Effector CD8-positive, alpha-beta T cell (primary cell): ENCODE data around the gene XRCC1.
A peak's percentile ranks its signal among the peaks of the same experiment; 100 is the strongest.
"Not testable (repeated sequence)": the region's sequence is repeated elsewhere in the genome, so short reads cannot be mapped to it uniquely, and the experiment has no call there.

ENCODE experiments used
- DNase-seq: peaks from one replicate; lab custom pipeline; 2025; lab: John Stamatoyannopoulos, UW

The XRCC1 gene

DNA sequence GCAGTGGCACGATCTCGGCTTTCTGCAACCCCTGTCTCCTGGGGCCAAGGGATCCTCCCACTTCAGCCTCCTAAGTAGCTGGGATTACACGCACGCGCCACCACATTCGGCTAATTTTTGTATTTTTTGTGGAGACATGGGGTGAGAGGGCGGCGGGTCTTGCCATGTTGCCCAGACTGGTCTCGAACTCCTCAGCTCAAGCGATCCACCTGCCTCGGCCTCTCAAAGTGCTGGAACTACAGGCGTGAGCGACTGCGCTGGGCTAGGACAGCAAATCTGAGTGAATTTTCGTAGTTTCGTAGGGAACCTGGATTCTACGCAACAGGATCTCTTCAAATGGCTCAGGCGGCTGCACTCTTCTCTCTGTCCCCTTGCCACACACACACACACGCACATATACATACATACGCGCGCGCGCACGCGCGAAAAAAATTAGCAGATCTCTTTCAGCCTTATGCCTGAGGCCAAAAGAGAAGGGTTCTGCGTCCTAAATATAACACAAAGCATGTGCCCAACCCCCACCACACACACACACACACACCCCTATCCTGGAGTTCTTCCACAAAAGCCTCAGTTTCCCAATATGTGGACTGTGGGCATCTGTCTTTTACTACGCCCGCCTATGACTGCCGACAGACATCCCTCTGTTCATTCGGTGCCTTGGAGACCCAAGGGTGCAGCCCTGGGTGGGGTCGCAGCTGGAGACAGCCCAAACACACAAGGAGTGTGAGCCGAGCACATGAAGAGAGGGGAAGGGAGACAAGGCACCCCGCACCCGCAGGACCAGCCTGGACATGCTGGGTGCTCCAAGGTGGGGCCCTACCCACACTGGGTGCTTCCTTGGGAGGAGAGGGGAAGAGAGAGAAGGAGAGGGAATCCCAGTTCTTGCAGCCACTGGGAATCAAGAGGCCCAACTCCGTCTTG is 890 bp upstream of the XRCC1 start:
- no peak for DNase-seq

GRCh38 chr19:43574424-43575155 is 737 bp downstream of the XRCC1 start:
- no peak for DNase-seq

- no peak for DNase-seq
Measured at GRCh38 chr19:43572171-43572588, 3.1 kb downstream of the XRCC1 start.

DNA sequence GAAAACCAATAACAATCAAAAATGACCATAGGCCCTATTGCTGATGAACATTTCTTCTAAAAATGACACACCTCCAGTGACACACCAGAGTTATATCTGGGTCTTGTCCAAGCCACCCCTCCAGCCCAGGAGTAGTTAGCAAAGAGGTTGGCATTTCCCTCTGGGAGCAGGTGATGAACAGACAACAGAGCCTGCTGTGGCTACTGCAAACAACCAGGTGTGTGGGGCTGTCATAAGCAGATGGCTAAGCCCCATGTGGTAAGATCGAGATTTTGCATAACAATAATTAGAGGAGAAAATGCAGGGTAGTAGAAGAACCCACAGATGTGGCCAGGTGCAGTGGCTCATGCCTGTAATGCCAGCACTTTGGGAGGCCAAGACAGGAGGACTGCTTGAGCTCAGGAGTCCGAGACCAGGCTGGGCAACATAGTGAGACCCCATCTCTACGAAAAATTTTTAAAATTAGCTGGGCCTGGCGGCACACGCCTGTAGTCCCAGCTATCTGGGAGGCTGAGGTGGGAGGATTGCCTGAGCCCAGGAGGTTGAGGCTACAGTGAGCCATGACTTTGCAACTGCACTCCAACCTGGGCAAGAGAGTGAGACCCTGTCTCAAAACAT is 5.0 kb downstream of the XRCC1 start:
- DNase-seq: no peak

DNA sequence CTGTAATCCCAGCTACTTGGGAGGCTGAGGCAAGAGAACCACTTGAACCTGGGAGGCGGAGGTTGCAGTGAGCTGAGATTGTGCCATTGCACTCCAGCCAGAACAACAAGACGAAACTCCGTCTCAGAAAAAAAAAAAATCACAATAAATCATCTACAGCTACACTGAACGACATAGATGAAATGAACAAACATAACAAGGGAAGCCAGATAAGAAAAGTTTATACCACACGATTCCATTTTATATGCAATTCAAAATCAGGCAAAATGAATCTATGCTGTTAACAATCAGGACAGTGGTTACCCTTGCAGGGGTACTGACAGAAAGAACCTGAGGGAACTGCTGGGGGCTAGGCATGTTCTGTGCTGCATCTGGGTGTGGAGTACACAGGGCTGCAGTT is 5.7 kb downstream of the XRCC1 start:
- no peak for DNase-seq

GRCh38 chr19:43564800-43565199 is 10.5 kb downstream of the XRCC1 start:
- no peak for DNase-seq

GRCh38 chr19:43563816-43564457 is 11.4 kb downstream of the XRCC1 start:
- no peak for DNase-seq

DNA sequence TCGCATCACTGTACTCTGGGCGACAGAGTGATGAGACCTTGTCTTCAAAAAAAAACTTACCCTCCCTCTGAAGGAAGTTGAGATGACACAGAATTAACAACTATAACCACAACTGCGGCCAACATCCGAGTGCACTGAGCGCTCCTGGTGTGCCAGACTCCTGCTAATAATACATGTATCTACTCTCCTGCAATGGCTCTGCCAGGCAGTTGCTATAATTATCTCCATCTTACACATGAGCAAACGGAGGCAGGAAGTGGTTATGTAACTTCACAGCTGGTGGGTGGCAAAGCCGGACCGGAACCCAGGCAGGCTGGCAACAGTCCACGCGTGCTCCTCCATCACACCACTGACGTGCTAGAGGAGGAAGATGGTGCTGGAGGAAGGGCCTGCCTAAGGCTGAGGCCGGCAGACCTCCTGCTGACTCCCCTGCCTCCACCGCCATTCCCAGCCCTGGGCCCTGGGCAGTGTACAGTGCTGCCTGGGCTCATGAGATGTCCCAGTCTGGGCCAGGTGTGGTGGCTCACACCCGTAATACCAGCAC is 12.6 kb downstream of the XRCC1 start:
- DNase-seq: peak; percentile 28

- DNase-seq: no peak
Measured at GRCh38 chr19:43562226-43562697, 13.1 kb downstream of the XRCC1 start.

GRCh38 chr19:43561139-43561970 is 14.0 kb downstream of the XRCC1 start:
- no peak for DNase-seq

DNA sequence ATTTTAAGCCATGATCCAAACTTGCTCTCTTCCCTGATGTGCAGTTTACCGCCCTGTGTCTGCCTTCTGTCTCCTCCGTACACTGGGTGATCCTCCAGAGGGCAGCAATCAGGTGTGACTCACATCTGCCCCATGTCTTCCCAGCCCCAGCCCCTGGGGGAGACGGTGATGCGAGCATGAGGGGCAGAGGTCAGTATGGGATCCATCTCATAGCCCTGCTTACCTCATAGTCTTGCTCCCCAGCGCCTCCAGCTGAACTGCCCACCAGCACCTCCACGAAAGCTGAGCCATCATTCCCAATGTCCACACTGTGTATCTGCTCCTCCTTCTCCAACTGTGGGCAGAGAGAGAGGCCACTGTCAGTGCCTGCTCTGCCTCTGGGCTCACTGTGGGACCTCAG is 14.6 kb downstream of the XRCC1 start:
- DNase-seq: no peak

DNA sequence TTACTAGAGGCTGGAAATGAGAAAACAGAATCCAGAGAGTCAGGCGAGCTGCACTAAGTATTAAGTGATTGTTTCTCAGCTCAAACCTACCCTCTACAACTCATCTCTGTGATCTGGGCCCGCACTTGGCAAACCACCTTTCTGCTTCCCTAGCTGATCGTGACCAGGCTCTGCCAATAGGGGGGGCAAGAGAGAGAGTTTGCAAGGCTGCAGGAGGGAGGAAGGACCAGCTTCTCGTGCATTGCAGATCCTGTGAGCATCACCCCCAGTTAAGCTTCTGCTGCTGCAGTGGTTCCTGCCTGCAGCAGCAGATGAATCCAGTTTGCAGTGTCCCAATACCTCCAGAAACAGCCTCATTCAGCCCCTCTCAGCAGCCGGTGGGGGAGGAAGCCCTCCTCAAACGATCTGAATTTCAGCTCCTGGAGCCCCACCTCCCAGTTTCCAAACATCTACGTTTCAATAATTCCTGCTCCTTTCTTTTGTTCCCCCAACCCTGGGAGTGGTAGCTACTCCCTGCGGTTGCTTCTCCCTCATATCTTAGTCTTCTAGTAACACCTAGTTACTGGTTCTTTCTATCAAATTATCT is 20.0 kb downstream of the XRCC1 start:
- peak; percentile 69 for DNase-seq

GRCh38 chr19:43554317-43554895 is 20.9 kb downstream of the XRCC1 start:
- no peak for DNase-seq

GRCh38 chr19:43553656-43554055 is 21.7 kb downstream of the XRCC1 start:
- DNase-seq: no peak

DNA sequence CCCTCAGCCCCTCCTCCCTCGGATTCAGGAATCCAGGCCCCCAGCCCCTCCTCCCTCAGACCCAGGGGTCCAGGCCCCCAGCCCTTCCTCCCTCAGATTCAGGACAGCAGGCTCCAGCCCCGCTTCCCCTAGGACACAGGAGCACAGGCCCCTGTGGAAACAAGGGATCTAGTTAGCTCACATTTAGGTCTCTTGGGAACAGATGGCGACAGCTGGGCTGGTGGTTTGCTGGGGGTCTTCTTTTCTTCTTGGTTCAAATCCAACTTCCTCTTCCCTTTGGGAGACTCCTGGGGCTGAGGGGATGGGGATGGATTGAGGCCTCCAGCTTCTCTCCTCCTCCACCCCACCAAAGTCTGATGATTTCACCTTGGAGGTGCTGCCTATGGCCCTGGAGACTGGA is 22.7 kb downstream of the XRCC1 start:
- DNase-seq: no peak

DNA sequence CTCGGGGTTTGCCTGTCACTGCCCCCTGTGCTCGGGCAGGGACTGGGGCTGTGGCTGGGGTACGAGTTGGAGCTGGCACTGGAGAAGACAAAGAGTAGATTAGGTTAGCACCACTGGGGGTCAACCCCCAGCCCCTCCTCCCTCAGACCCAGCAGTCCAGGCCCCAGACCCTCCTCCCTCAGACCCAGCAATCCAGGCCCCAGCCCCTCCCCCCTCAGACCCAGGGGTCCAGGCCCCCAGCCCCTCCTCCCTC is 23.2 kb downstream of the XRCC1 start:
- no peak for DNase-seq

GRCh38 chr19:43551399-43552197 is 23.7 kb downstream of the XRCC1 start:
- no peak for DNase-seq

GRCh38 chr19:43548706-43549105 is 26.6 kb downstream of the XRCC1 start:
- no peak for DNase-seq

DNA sequence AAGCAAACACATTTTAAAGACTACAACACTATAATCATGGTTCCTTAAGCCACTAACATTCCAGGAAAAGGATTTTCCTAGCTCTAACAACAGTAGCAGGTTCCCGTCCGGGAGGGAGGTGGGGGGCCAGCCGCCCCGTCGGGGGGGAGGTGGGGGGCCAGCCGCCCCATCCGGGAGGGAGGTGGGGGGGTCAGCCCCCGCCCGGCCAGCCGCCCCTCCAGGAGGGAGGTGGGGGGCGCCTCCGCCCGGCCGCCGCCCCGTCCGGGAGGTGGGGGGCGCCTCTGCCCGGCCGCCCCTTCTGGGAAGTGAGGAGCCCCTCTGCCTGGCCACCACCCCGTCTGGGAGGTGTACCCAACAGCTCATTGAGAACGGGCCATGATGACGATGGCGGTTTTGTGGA is 27.4 kb downstream of the XRCC1 start:
- DNase-seq: not testable (repeated sequence)

DNA sequence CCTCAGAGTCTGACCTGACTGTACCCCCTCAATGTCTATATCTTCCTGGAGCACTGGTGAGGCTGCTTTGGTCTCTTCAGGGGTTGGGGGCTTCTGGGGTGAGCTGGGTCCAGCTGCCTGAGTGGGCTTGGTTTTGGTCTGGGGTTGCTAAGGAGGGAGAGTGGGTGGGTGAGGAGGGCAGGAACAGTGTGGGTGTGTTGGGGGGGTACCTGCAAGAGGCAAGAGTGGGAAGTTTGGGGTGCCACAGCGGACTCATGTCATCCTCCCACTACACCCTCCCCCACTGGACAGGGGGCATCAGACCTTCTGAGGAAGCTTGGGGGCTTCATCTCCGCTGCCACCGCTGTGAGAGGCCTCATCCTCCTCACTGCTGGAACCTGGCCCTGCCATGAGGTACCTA is 28.7 kb downstream of the XRCC1 start:
- DNase-seq: no peak
